Measurements from ENCODE around the gene KRT85.
"Not testable (repeated sequence)": the region's sequence is repeated elsewhere in the genome, so short reads cannot be mapped to it uniquely, and the experiment has no call there.

Gene KRT85

GRCh38 chr12:52347551-52348510 lies 19.4 kb downstream of the KRT85 start:
- DNase-seq: no peak

- no peak for DNase-seq
Measured at GRCh38 chr12:52347016-52347415, 20.3 kb downstream of the KRT85 start.

GRCh38 chr12:52346593-52346992 lies 20.7 kb downstream of the KRT85 start:
- DNase-seq: no peak

- not testable (repeated sequence) for DNase-seq
Measured at GRCh38 chr12:52345041-52345440, 22.2 kb downstream of the KRT85 start.

GRCh38 chr12:52344111-52344510 lies 23.2 kb downstream of the KRT85 start:
- no peak for DNase-seq

- DNase-seq: no peak
Measured at GRCh38 chr12:52343550-52343949, 23.7 kb downstream of the KRT85 start.

- DNase-seq: no peak
Measured at GRCh38 chr12:52342781-52343490, 24.3 kb downstream of the KRT85 start.

- no peak for DNase-seq
Measured at GRCh38 chr12:52341066-52341580, 26.2 kb downstream of the KRT85 start.

GRCh38 chr12:52338241-52338960 lies 28.9 kb downstream of the KRT85 start:
- DNase-seq: no peak

- no peak for DNase-seq
Measured at GRCh38 chr12:52337054-52337453, 30.2 kb downstream of the KRT85 start.

GRCh38 chr12:52336641-52337040 lies 30.6 kb downstream of the KRT85 start:
- no peak for DNase-seq

GRCh38 chr12:52335598-52336262 lies 31.6 kb downstream of the KRT85 start:
- no peak for DNase-seq

GRCh38 chr12:52334185-52334584 lies 33.1 kb downstream of the KRT85 start:
- DNase-seq: no peak

- DNase-seq: no peak
Measured at GRCh38 chr12:52333321-52333720, 34.0 kb downstream of the KRT85 start.

- no peak for DNase-seq
Measured at GRCh38 chr12:52332381-52332780, 34.9 kb downstream of the KRT85 start.

- no peak for DNase-seq
Measured at GRCh38 chr12:52331833-52332232, 35.4 kb downstream of the KRT85 start.

GRCh38 chr12:52331039-52331438 lies 36.2 kb downstream of the KRT85 start:
- no peak for DNase-seq

GRCh38 chr12:52327830-52328500 lies 39.3 kb downstream of the KRT85 start:
- DNase-seq: no peak

GRCh38 chr12:52327052-52327829 lies 40.0 kb downstream of the KRT85 start:
- peak; percentile 75 to 80 for DNase-seq

- DNase-seq: no peak
Measured at GRCh38 chr12:52324153-52324444, 43.2 kb downstream of the KRT85 start.

- no peak for DNase-seq
Measured at GRCh38 chr12:52323416-52324152, 43.7 kb downstream of the KRT85 start.
